ENCODE data around the gene PSMD11.
"Not testable (repeated sequence)": the region's sequence is repeated elsewhere in the genome, so short reads cannot be mapped to it uniquely, and the experiment has no call there.

Gene PSMD11

DNA sequence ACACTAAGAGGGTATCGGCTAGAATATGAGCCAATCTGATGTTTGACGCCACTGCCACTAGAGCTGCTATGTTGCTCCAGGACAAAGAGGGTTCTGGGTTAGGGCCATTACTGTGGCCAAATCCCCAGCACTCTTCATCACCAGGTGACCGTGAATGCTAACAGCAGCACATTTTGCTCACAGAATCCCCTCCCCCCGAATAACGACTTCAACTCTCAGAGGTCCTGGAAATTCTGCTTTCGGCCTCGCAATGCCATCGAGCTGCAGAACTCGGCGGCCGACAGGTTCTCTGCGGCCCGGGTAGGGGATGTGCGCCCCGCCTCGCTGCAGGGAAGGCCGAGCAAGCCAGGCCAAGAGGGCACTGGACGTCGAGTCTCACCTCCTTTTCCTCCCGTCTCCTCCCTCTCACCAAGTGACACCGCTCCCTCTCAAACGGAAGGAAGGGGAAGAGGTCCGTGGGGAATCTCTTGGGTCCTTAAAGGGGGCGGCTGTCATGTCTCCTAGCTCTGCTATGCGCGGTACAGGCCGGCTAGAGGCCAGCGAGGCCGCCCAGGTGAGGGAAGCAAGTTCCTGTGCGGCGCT is 74.4 kb downstream of the PSMD11 start:
- H3K27ac Mint-ChIP-seq: no peak overlapping the region
- no peaks in the 10 kb centered on the region for H3K36me3 Mint-ChIP-seq (ENCODE audit: low read depth)
- no peaks in the 10 kb centered on the region for H3K9me3 Mint-ChIP-seq
- peaks cover 49% of the 10 kb centered on the region for H3K27me3 Mint-ChIP-seq
- intact Hi-C loops (cut with micrococcal nuclease): no loop called here
- peaks cover 33% of the 10 kb centered on the region for H3K4me1 Mint-ChIP-seq (ENCODE audit: low read depth)
- H3K4me3 Mint-ChIP-seq: peak overlapping the region; percentile 64

GRCh38 chr17:32519228-32520103 is 75.2 kb downstream of the PSMD11 start:
- intact Hi-C loops (cut with micrococcal nuclease): no loop called here

DNA sequence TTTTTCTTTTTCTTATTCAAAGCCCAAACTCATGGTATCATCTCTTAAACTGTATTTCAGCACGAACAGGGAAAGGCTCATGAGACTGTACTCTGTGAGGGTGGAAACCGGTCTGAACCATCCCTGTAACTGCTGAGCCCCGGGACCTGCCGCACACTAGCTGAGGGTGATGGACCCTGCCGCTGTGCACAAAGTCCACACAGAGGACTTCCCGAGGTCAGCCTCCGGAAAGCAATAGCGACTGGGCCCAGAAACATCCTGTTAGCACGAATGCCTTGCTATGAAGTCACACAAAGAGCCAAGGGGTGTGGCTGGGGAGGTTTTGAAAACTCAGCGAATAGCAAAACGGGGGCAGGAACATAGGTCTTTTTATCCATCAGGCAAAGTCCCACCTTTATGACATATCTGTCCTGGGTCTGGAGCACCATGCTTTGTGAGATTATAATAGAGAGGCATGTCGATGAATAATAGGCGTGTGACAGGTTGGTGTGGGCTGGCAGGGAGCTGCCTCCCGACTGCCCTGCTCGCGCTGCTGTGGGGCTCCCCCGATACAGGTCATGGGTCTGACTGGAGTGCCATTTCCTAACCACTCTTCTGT is 75.9 kb downstream of the PSMD11 start:
- H3K36me3 Mint-ChIP-seq (ENCODE audit: low read depth): no peaks in the 10 kb centered on the region
- no peak overlapping the region for H3K4me3 Mint-ChIP-seq
- intact Hi-C loops (cut with micrococcal nuclease): no loop called here
- H3K4me1 Mint-ChIP-seq (ENCODE audit: low read depth): peaks cover 33% of the 10 kb centered on the region
- H3K9me3 Mint-ChIP-seq: no peaks in the 10 kb centered on the region
- H3K27ac Mint-ChIP-seq: no peak overlapping the region
- H3K27me3 Mint-ChIP-seq: peaks cover 53% of the 10 kb centered on the region

More at GRCh38 chr17:32519228-32520103, 75.2 kb downstream of the PSMD11 start:
- no peak overlapping the region for H3K27ac Mint-ChIP-seq
- H3K36me3 Mint-ChIP-seq (ENCODE audit: low read depth): no peaks in the 10 kb centered on the region
- peaks cover 33% of the 10 kb centered on the region for H3K4me1 Mint-ChIP-seq (ENCODE audit: low read depth)
- peaks cover 53% of the 10 kb centered on the region for H3K27me3 Mint-ChIP-seq
- H3K4me3 Mint-ChIP-seq: peak overlapping the region; percentile 64
- H3K9me3 Mint-ChIP-seq: no peaks in the 10 kb centered on the region

- no peak overlapping the region for H3K27ac Mint-ChIP-seq
- H3K4me1 Mint-ChIP-seq (ENCODE audit: low read depth): peaks cover 33% of the 10 kb centered on the region
- no peaks in the 10 kb centered on the region for H3K9me3 Mint-ChIP-seq
- intact Hi-C loops (cut with micrococcal nuclease): no loop called here
- peaks cover 56% of the 10 kb centered on the region for H3K27me3 Mint-ChIP-seq
- H3K4me3 Mint-ChIP-seq: no peak overlapping the region
- no peaks in the 10 kb centered on the region for H3K36me3 Mint-ChIP-seq (ENCODE audit: low read depth)
These were observed 76.6 kb downstream of the PSMD11 start for GRCh38 chr17:32520737-32521404.

DNA sequence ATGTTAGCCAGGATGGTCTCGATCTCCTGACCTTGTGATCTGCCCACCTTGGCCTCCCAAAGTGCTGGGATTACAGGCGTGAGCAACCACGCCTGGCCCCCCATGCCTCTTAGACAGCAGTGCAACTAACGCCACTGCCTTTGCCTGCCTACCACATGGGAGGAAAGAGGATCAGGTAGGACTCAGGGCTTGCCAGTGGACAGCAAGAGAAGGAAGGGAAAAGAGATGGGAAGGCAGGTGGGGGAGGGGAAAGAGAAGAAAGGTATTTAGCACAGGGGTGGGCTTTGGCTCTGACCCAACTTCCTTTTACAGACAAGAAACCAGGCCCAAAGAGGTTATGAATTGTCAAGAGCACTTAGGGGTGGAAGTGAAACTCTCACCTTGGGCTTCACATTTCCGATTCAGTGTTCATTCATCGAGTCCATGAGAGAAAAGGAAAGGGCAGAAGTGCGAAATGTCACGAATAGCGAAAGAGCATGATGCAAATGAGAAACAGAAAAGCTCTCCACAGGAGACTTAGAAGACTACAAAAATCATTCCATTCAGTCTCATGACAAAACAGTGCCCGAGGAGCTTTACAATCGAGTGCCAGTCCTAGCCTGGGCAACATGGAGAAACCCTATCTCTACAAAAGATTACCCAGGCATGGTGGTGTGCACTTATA is 78.8 kb downstream of the PSMD11 start:
- Mint-ChIP-seq H3K27ac (peak overlapping the region; percentile 1), H3K36me3 (ENCODE audit: low read depth) (no peaks in the 10 kb centered on the region)

GRCh38 chr17:32523827-32524552 is 79.7 kb downstream of the PSMD11 start:
- Mint-ChIP-seq H3K27ac (no peak overlapping the region), H3K27me3 (peaks cover 47% of the 10 kb centered on the region), H3K4me1 (ENCODE audit: low read depth) (peaks cover 28% of the 10 kb centered on the region), H3K4me3 (no peak overlapping the region), H3K9me3 (no peaks in the 10 kb centered on the region), H3K36me3 (ENCODE audit: low read depth) (no peaks in the 10 kb centered on the region)
- intact Hi-C loops (cut with micrococcal nuclease): no loop called here

More for the DNA sequence above, 78.8 kb downstream of the PSMD11 start:
- Mint-ChIP-seq H3K4me1 (ENCODE audit: low read depth) (peaks cover 33% of the 10 kb centered on the region), H3K27me3 (peaks cover 49% of the 10 kb centered on the region), H3K9me3 (no peaks in the 10 kb centered on the region), H3K4me3 (no peak overlapping the region)
- intact Hi-C loops (cut with micrococcal nuclease): no loop called here

- intact Hi-C loops (cut with micrococcal nuclease); H3K27ac Mint-ChIP-seq; H3K9me3 Mint-ChIP-seq; H3K4me3 Mint-ChIP-seq; H3K36me3 Mint-ChIP-seq (ENCODE audit: low read depth): not testable (repeated sequence)
- Mint-ChIP-seq H3K4me1 (ENCODE audit: low read depth) (peaks cover 24% of the 10 kb centered on the region), H3K27me3 (peaks cover 46% of the 10 kb centered on the region)
These were observed 80.2 kb downstream of the PSMD11 start for GRCh38 chr17:32524553-32524880.

DNA sequence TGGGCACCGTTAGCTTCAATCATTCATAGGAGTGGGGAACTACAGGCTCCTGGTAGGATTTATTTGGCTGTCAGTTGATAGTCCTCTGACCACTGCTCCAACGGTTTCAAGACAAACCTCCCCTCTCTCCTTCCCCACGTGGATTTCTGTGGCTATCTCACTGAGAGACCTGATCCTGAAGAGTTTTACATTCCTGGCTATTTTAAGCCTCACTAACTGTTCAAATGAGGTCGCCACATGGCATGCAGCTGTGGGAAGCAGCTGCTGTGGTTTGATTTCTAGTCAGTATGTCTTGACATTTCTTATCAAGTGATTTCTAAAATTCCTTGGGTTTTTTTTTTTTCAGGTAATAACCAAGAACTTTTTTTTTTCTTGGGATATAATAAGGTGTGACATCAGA is 80.8 kb downstream of the PSMD11 start:
- Mint-ChIP-seq H3K36me3 (ENCODE audit: low read depth) (no peaks in the 10 kb centered on the region), H3K4me3 (no peak overlapping the region), H3K27me3 (peaks cover 42% of the 10 kb centered on the region), H3K27ac (no peak overlapping the region), H3K9me3 (no peaks in the 10 kb centered on the region), H3K4me1 (ENCODE audit: low read depth) (peaks cover 18% of the 10 kb centered on the region)
- intact Hi-C loops (cut with micrococcal nuclease): no loop called here

DNA sequence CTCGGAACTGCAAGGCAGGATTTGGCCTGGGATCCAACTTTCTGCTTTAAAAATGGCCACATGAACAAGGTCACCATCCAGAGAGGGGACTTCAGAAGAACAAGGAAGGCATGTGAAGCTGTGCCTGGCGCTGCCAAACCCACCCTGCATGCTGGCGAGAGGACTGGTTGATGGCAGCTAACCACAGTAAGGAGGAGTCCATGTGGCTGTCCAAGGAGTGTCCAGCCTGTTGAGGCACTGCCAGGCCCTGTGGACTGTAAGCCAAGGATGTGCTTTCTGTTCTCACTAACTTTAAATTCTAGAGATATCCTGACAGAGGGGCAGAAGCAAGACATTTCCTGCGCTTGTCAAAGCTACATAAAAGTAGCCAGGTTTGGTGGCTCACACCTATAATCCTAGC is 82.8 kb downstream of the PSMD11 start:
- Mint-ChIP-seq H3K27me3 (peaks cover 32% of the 10 kb centered on the region), H3K4me1 (ENCODE audit: low read depth) (peaks cover 6% of the 10 kb centered on the region), H3K27ac (no peak overlapping the region), H3K4me3 (no peak overlapping the region), H3K36me3 (ENCODE audit: low read depth) (no peaks in the 10 kb centered on the region), H3K9me3 (no peaks in the 10 kb centered on the region)
- intact Hi-C loops (cut with micrococcal nuclease): no loop called here

- Mint-ChIP-seq H3K4me1 (ENCODE audit: low read depth) (no peaks in the 10 kb centered on the region), H3K27me3 (peaks cover 26% of the 10 kb centered on the region), H3K36me3 (ENCODE audit: low read depth) (no peaks in the 10 kb centered on the region), H3K27ac (no peak overlapping the region), H3K4me3 (no peak overlapping the region), H3K9me3 (no peaks in the 10 kb centered on the region)
- intact Hi-C loops (cut with micrococcal nuclease): no loop called here
These were observed 84.5 kb downstream of the PSMD11 start for GRCh38 chr17:32528825-32529224.

- Mint-ChIP-seq H3K36me3 (ENCODE audit: low read depth) (no peaks in the 10 kb centered on the region), H3K4me3 (no peak overlapping the region), H3K27me3 (peaks cover 23% of the 10 kb centered on the region), H3K27ac (no peak overlapping the region), H3K4me1 (ENCODE audit: low read depth) (no peaks in the 10 kb centered on the region), H3K9me3 (no peaks in the 10 kb centered on the region)
- intact Hi-C loops (cut with micrococcal nuclease): no loop called here
These were observed 85.3 kb downstream of the PSMD11 start for GRCh38 chr17:32529604-32530003.
